NB4 (cell line): Measurements from ENCODE around the gene EIF6.

ENCODE experiments used
- DNase-seq: peaks from one replicate; pipeline ENCODE4 v3.0.0; 2010; ENCODE audit warnings: low read depth
- H3K4me3 ChIP-seq: one replicate; pipeline ENCODE4 v1.5.1; 2011; ENCODE audit warnings: mild to moderate bottlenecking, low read depth, low read length, moderate library complexity
- CTCF ChIP-seq: IDR thresholded peaks from one replicate; pipeline ENCODE4 v1.5.1; 2012; ENCODE audit warnings: low read depth, low read length
- MAX ChIP-seq: IDR thresholded peaks from 2 replicates; pipeline ENCODE4 v1.6.1; 2011; ENCODE audit warnings: low read depth, low read length
- MYC ChIP-seq: IDR thresholded peaks from 2 replicates; pipeline ENCODE4 v1.6.1; 2011; ENCODE audit warnings: low read depth, low read length
- POLR2A ChIP-seq: IDR thresholded peaks from 2 replicates; pipeline ENCODE4 v1.6.1; 2011; ENCODE audit warnings: mild to moderate bottlenecking; ENCODE audit not compliant: insufficient read length; ENCODE audit errors: extremely low read depth

Gene EIF6

GRCh38 chr20:35284267-35284991, at the start of gene EIF6:
TSS of gene EIF6 (minus strand) at chr20:35284772. CDS start at chr20:35284487, 285 bp downstream.
- DNase-seq = peak; percentile 93
- TF ChIP-seq POLR2A (peak; percentile 85), MAX (peak; percentile 85), MYC (peak; percentile 90), CTCF (no peak)
- H3K4me3 ChIP-seq = peak within 1 kb of the TSS; percentile 83

GRCh38 chr20:35333606-35334005, 49.0 kb upstream of the EIF6 start:
- DNase-seq = no peak
- H3K4me3 ChIP-seq = no peak overlapping the region
- TF ChIP-seq MYC (no peak), CTCF (no peak), MAX (no peak), POLR2A (no peak)

- H3K4me3 ChIP-seq = no peak overlapping the region
- TF ChIP-seq POLR2A = no peak
- no peak for TF ChIP-seq MAX
- TF ChIP-seq CTCF = no peak
- no peak for TF ChIP-seq MYC
- DNase-seq = no peak
Observed at GRCh38 chr20:35332540-35333200, 48.1 kb upstream of the EIF6 start.

GRCh38 chr20:35329435-35330139, 45.0 kb upstream of the EIF6 start:
- H3K4me3 ChIP-seq = no peak overlapping the region
- peak; percentile 97 for TF ChIP-seq CTCF
- TF ChIP-seq POLR2A = no peak
- no peak for TF ChIP-seq MYC
- TF ChIP-seq MAX = 0 out of 2 replicates have a peak, but pooled peaks have one; percentile 8
- peak; percentile 71 for DNase-seq

GRCh38 chr20:35328689-35329088, 44.1 kb upstream of the EIF6 start:
- no peak overlapping the region for H3K4me3 ChIP-seq
- no peak for DNase-seq
- no peak for TF ChIP-seq CTCF
- no peak for TF ChIP-seq MAX
- no peak for TF ChIP-seq POLR2A
- TF ChIP-seq MYC = no peak
